DOHH2 (cell line): Measurements from ENCODE around the gene ST3GAL2.

ENCODE experiments used
- H3F3A ChIP-seq: fragments of 200-600 bp; sonication (generic), shearing (Covaris generic); 2 replicates; pipeline ENCODE4 v1.6.0; 2016; ENCODE audit warnings: antibody characterized with exemption, mild to moderate bottlenecking; ENCODE audit not compliant: control insufficient read depth, insufficient read depth
- H3K27ac ChIP-seq: fragments of 200-600 bp; sonication (generic); 2 replicates; pipeline ENCODE4 v1.5.1; 2014; ENCODE audit warnings: low read depth, mild to moderate bottlenecking, low read length, moderate library complexity
- H3K27me3 ChIP-seq: fragments of 200-600 bp; sonication (generic); 2 replicates; pipeline ENCODE4 v1.6.1; 2014; ENCODE audit warnings: mild to moderate bottlenecking, low read length, mixed read lengths; ENCODE audit not compliant: control insufficient read depth
- H3K36me3 ChIP-seq: fragments of 200-600 bp; sonication (generic); 2 replicates; pipeline ENCODE4 v1.6.1; 2014; ENCODE audit warnings: mild to moderate bottlenecking, low read length, moderate library complexity, mixed read lengths; ENCODE audit not compliant: control insufficient read depth
- H3K4me1 ChIP-seq: fragments of 200-600 bp; sonication (generic); 2 replicates; pipeline ENCODE4 v1.6.1; 2014; ENCODE audit warnings: mild to moderate bottlenecking, low read length, mixed read lengths; ENCODE audit not compliant: control insufficient read depth
- H3K4me2 ChIP-seq: fragments of 200-600 bp; sonication (generic); 2 replicates; pipeline ENCODE4 v1.6.0; 2014; ENCODE audit warnings: mild to moderate bottlenecking, low read length, moderate library complexity
- H3K4me3 ChIP-seq: fragments of 200-600 bp; sonication (generic); 2 replicates; pipeline ENCODE4 v1.5.1; 2014; ENCODE audit warnings: mild to moderate bottlenecking, low read length, mixed read lengths
- H3K79me2 ChIP-seq: fragments of 200-600 bp; sonication (generic); 2 replicates; pipeline ENCODE4 v1.6.1; 2014; ENCODE audit warnings: mild to moderate bottlenecking, low read length, mixed read lengths; ENCODE audit not compliant: control insufficient read depth
- H3K9me2 ChIP-seq: fragments of 200-600 bp; sonication (generic); replicated peaks from 2 replicates; pipeline ENCODE4 v1.6.1; 2014; ENCODE audit warnings: mild to moderate bottlenecking, low read length, mixed read lengths; ENCODE audit not compliant: control insufficient read depth
- H3K9me3 ChIP-seq: fragments of 200-600 bp; sonication (generic); 2 replicates; pipeline ENCODE4 v1.6.1; 2014; ENCODE audit warnings: antibody characterized with exemption, low read length, mixed read lengths; ENCODE audit not compliant: control insufficient read depth, insufficient read depth
- H4K20me1 ChIP-seq: fragments of 200-600 bp; sonication (generic); 2 replicates; pipeline ENCODE4 v1.6.0; 2014; ENCODE audit warnings: low read depth, mild to moderate bottlenecking, antibody characterized with exemption, low read length, moderate library complexity; ENCODE audit not compliant: control insufficient read depth, insufficient read depth
- EZH2phosphoT487 ChIP-seq: fragments of 200-600 bp; sonication (generic); IDR thresholded peaks from 2 replicates; pipeline ENCODE4 v1.6.1; 2017; ENCODE audit warnings: borderline replicate concordance, mild to moderate bottlenecking, antibody characterized with exemption, low read length, moderate library complexity, mixed read lengths
- TF ChIP-seq, protein P1 (sequence below): fragments of 200-600 bp; sonication (generic); IDR thresholded peaks from one replicate; pipeline ENCODE4 v1.5.1; 2014; ENCODE audit warnings: antibody characterized with exemption, mild to moderate bottlenecking, low read depth, low read length; ENCODE audit not compliant: poor library complexity, severe bottlenecking

ST3GAL2 gene

GRCh38 chr16:70441406-70441990 lies 2.6 kb upstream of the ST3GAL2 start:
- Histone ChIP-seq H3K27me3 (no peaks in the 10 kb centered on the region), H3K9me3 (no peaks in the 10 kb centered on the region), H3K4me3 (no peak overlapping the region), H4K20me1 (no peaks in the 10 kb centered on the region), H3K9me2 (no peaks in the 10 kb centered on the region), H3K79me2 (peaks cover 22% of the 10 kb centered on the region), H3K4me2 (no peak overlapping the region), H3F3A (0 out of 2 replicates have a peak, but pooled peaks cover 1% of the 10 kb centered on the region), H3K4me1 (peaks cover 26% of the 10 kb centered on the region), H3K36me3 (peaks cover 13% of the 10 kb centered on the region), H3K27ac (no peak overlapping the region)
- no peak for TF ChIP-seq EZH2phosphoT487
- TF ChIP-seq, protein P1, sequence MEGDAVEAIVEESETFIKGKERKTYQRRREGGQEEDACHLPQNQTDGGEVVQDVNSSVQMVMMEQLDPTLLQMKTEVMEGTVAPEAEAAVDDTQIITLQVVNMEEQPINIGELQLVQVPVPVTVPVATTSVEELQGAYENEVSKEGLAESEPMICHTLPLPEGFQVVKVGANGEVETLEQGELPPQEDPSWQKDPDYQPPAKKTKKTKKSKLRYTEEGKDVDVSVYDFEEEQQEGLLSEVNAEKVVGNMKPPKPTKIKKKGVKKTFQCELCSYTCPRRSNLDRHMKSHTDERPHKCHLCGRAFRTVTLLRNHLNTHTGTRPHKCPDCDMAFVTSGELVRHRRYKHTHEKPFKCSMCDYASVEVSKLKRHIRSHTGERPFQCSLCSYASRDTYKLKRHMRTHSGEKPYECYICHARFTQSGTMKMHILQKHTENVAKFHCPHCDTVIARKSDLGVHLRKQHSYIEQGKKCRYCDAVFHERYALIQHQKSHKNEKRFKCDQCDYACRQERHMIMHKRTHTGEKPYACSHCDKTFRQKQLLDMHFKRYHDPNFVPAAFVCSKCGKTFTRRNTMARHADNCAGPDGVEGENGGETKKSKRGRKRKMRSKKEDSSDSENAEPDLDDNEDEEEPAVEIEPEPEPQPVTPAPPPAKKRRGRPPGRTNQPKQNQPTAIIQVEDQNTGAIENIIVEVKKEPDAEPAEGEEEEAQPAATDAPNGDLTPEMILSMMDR: no peak

- H3K4me2 ChIP-seq: peak overlapping the region; percentile 98
- no peaks in the 10 kb centered on the region for H3K9me2 ChIP-seq
- no peaks in the 10 kb centered on the region for H3K9me3 ChIP-seq
- H4K20me1 ChIP-seq: no peaks in the 10 kb centered on the region
- H3F3A ChIP-seq: 0 out of 2 replicates have a peak, but pooled peaks cover 3% of the 10 kb centered on the region
- peak overlapping the region; percentile 46; the same call in 1 of the 2 replicates for H3K27ac ChIP-seq
- H3K4me3 ChIP-seq: peak overlapping the region; percentile 100
- TF ChIP-seq, protein P1: no peak
- TF ChIP-seq EZH2phosphoT487: no peak
- no peaks in the 10 kb centered on the region for H3K27me3 ChIP-seq
- H3K4me1 ChIP-seq: peaks cover 31% of the 10 kb centered on the region
- H3K36me3 ChIP-seq: peaks cover 15% of the 10 kb centered on the region
- H3K79me2 ChIP-seq: peaks cover 32% of the 10 kb centered on the region
Measured at GRCh38 chr16:70440009-70440692, 1.3 kb upstream of the ST3GAL2 start.

GRCh38 chr16:70438585-70438968 lies 323 bp downstream of the ST3GAL2 start:
- H3K36me3 ChIP-seq: peaks cover 31% of the 10 kb centered on the region
- TF ChIP-seq EZH2phosphoT487: no peak
- H3K4me3 ChIP-seq: peak overlapping the region; percentile 100
- peaks cover 48% of the 10 kb centered on the region for H3K79me2 ChIP-seq
- no peaks in the 10 kb centered on the region for H3K9me3 ChIP-seq
- no peaks in the 10 kb centered on the region for H4K20me1 ChIP-seq
- H3K27ac ChIP-seq: peak overlapping the region; percentile 72
- peak overlapping the region; percentile 98 for H3K4me2 ChIP-seq
- H3F3A ChIP-seq: peaks cover 4% of the 10 kb centered on the region
- peaks cover 42% of the 10 kb centered on the region for H3K4me1 ChIP-seq
- H3K9me2 ChIP-seq: no peaks in the 10 kb centered on the region
- no peaks in the 10 kb centered on the region for H3K27me3 ChIP-seq
